H9 (cell line): ENCODE results near the gene RTP3. TPM values are rescaled to one million over a fixed set of nuclear protein-coding genes. Genes with fewer than 3 reads are reported as not detected.

Source experiments
- DNase-seq: peaks from one replicate; pipeline ENCODE4 v3.0.0-alpha.2; 2017
- H2AFZ ChIP-seq: one replicate; pipeline ENCODE4 v1.6.1; 2013; ENCODE audit warnings: mild to moderate bottlenecking, low read length, control low read depth, moderate library complexity
- H2AK5ac ChIP-seq: 2 replicates; pipeline ENCODE4 v1.6.1; 2013; ENCODE audit warnings: low read length, control low read depth, mixed read lengths; ENCODE audit not compliant: insufficient read length
- H2BK120ac ChIP-seq: one replicate; pipeline ENCODE4 v1.6.1; 2013; ENCODE audit warnings: low read depth, mild to moderate bottlenecking, low read length, control low read depth, inconsistent platforms; ENCODE audit not compliant: poor library complexity, severe bottlenecking
- H2BK12ac ChIP-seq: 2 replicates; pipeline ENCODE4 v1.6.1; 2013; ENCODE audit warnings: low read length, control low read depth, mixed read lengths, low read depth; ENCODE audit not compliant: insufficient read length
- H2BK15ac ChIP-seq: 2 replicates; pipeline ENCODE4 v1.6.1; 2013; ENCODE audit warnings: low read depth, low read length, control low read depth
- H2BK20ac ChIP-seq: one replicate; pipeline ENCODE4 v1.6.1; 2013; ENCODE audit warnings: low read depth, mild to moderate bottlenecking, low read length, control low read depth, inconsistent platforms; ENCODE audit not compliant: poor library complexity, severe bottlenecking
- H2BK5ac ChIP-seq: 2 replicates; pipeline ENCODE4 v1.6.1; 2013; ENCODE audit warnings: low read length, control low read depth, mixed read lengths; ENCODE audit not compliant: insufficient read length
- H3K14ac ChIP-seq: 2 replicates; pipeline ENCODE4 v1.6.1; 2013; ENCODE audit warnings: low read length, control low read depth; ENCODE audit not compliant: insufficient read depth
- H3K18ac ChIP-seq: 2 replicates; pipeline ENCODE4 v1.6.1; 2013; ENCODE audit warnings: low read depth, mild to moderate bottlenecking, mixed read lengths, low read length, control low read depth; ENCODE audit not compliant: insufficient read length
- H3K23ac ChIP-seq: 2 replicates; pipeline ENCODE4 v1.6.1; 2013; ENCODE audit warnings: low read length, control low read depth, mixed read lengths, low read depth; ENCODE audit not compliant: insufficient read length
- H3K23me2 ChIP-seq: 2 replicates; pipeline ENCODE4 v1.6.1; 2013; ENCODE audit warnings: low read depth, mild to moderate bottlenecking, mixed read lengths, low read length, control low read depth; ENCODE audit not compliant: insufficient read length, poor library complexity, severe bottlenecking
- H3K27ac ChIP-seq: 2 replicates; pipeline ENCODE4 v1.5.1; 2013; ENCODE audit warnings: low read length, control low read depth, mixed read lengths, low read depth; ENCODE audit not compliant: insufficient read length
- H3K27me3 ChIP-seq: 2 replicates; pipeline ENCODE4 v1.6.1; 2013; ENCODE audit warnings: low read length, control low read depth, inconsistent platforms; ENCODE audit not compliant: insufficient read depth
- H3K4ac ChIP-seq: 2 replicates; pipeline ENCODE4 v1.6.1; 2013; ENCODE audit warnings: low read depth, mild to moderate bottlenecking, control low read depth, inconsistent platforms, low read length, moderate library complexity
- H3K4me1 ChIP-seq: 2 replicates; pipeline ENCODE4 v1.6.1; 2013; ENCODE audit warnings: low read length, control low read depth, inconsistent platforms; ENCODE audit not compliant: insufficient read depth
- H3K4me2 ChIP-seq: 2 replicates; pipeline ENCODE4 v1.6.1; 2013; ENCODE audit warnings: low read length, control low read depth, mixed read lengths; ENCODE audit not compliant: insufficient read length, insufficient read depth
- H3K56ac ChIP-seq: 2 replicates; pipeline ENCODE4 v1.6.1; 2013; ENCODE audit warnings: low read depth, mild to moderate bottlenecking, mixed read lengths, low read length, control low read depth; ENCODE audit not compliant: insufficient read length
- H3K79me1 ChIP-seq: 2 replicates; pipeline ENCODE4 v1.6.1; 2013; ENCODE audit warnings: low read depth, mild to moderate bottlenecking, moderate library complexity, low read length, control low read depth, inconsistent platforms; ENCODE audit not compliant: insufficient read depth, poor library complexity, severe bottlenecking
- H3K79me2 ChIP-seq: 2 replicates; pipeline ENCODE4 v1.6.1; 2013; ENCODE audit warnings: low read length, control low read depth, inconsistent platforms; ENCODE audit not compliant: insufficient read depth
- H3K9ac ChIP-seq: 2 replicates; pipeline ENCODE4 v1.6.1; 2013; ENCODE audit warnings: low read length, control low read depth, mixed read lengths; ENCODE audit not compliant: insufficient read length; ENCODE audit errors: extremely low read depth
- H3K9me3 ChIP-seq: one replicate; pipeline ENCODE4 v1.6.1; 2013; ENCODE audit warnings: low read depth, low read length, inconsistent platforms; ENCODE audit not compliant: control insufficient read depth
- H3T11ph ChIP-seq: one replicate; pipeline ENCODE4 v1.6.1; 2013; ENCODE audit warnings: mild to moderate bottlenecking, low read length, control low read depth, inconsistent platforms
- H4K20me1 ChIP-seq: one replicate; pipeline ENCODE4 v1.6.1; 2013; ENCODE audit not compliant: control insufficient read depth, insufficient read length, insufficient read depth
- H4K5ac ChIP-seq: 2 replicates; pipeline ENCODE4 v1.6.1; 2013; ENCODE audit warnings: low read depth, mild to moderate bottlenecking, mixed read lengths, low read length, control low read depth; ENCODE audit not compliant: insufficient read length
- H4K8ac ChIP-seq: replicated peaks from 2 replicates; pipeline ENCODE4 v1.6.1; 2013; ENCODE audit warnings: low read length, control low read depth, mixed read lengths, low read depth; ENCODE audit not compliant: insufficient read length
- H4K91ac ChIP-seq: 2 replicates; pipeline ENCODE4 v1.6.1; 2013; ENCODE audit warnings: low read depth, mild to moderate bottlenecking, moderate library complexity, mixed read lengths, low read length, control low read depth; ENCODE audit not compliant: insufficient read length
- H3K27ac Mint-ChIP-seq, 3 experiments: 2 replicates in 2 of 3; 3 replicates in 1 of 3; pipeline ENCODE4 v1.8.0; 2020 to 2021; ENCODE audit warnings: mixed read lengths in 3 of 3, mild to moderate bottlenecking in 1 of 3, moderate library complexity in 1 of 3
- H3K27me3 Mint-ChIP-seq: 2 replicates; pipeline ENCODE4 v1.8.0; 2021; ENCODE audit warnings: low read depth, mild to moderate bottlenecking, moderate library complexity, mixed read lengths
- H3K36me3 Mint-ChIP-seq, 3 experiments: 2 replicates in 2 of 3; 3 replicates in 1 of 3; pipeline ENCODE4 v1.8.0; 2020 to 2021; ENCODE audit warnings: low read depth in 3 of 3, mixed read lengths in 3 of 3; ENCODE audit not compliant: insufficient read depth in 1 of 3
- H3K4me1 Mint-ChIP-seq, 2 experiments: 2 replicates each; pipeline ENCODE4 v1.8.0; 2020; ENCODE audit warnings: mixed read lengths in 2 of 2
- H3K4me3 Mint-ChIP-seq, 2 experiments: 2 replicates in 1 of 2; 3 replicates in 1 of 2; pipeline ENCODE4 v1.8.0; 2020 to 2021; ENCODE audit warnings: mild to moderate bottlenecking in 2 of 2, mixed read lengths in 2 of 2, moderate library complexity in 1 of 2
- H3K9me3 Mint-ChIP-seq, 2 experiments: 2 replicates in 1 of 2; 3 replicates in 1 of 2; pipeline ENCODE4 v1.8.0; 2020; ENCODE audit warnings: mild to moderate bottlenecking in 2 of 2, mixed read lengths in 2 of 2, moderate library complexity in 1 of 2
- WGBS: extraction: QIAGEN DNeasy Blood & Tissue Kit; methylation state at CpG from one replicate; pipeline ENCODE4 v1.1.7; 2013; ENCODE audit warnings: missing lambda C conversion rate, low lambda C conversion rate, mixed read lengths; ENCODE audit not compliant: insufficient read length; ENCODE audit errors: extremely low coverage; 5-methylcytosine and 5-hydroxymethylcytosine counted together
- long read RNA-seq: library from polyadenylated mRNA; unstranded; transcript quantifications from one replicate; pipeline ENCODE4 v2.0.0, GENCODE V29; 2020
- total RNA-seq: library from RNA; stranded (reverse); gene quantifications from 2 replicates; pipeline ENCODE4 v1.2.1, GENCODE V29; 2021
- TF ChIP-seq, protein P1 (sequence below): fragments of 200-600 bp; sonication (generic); conservative IDR thresholded peaks from 3 replicates; pipeline ENCODE4 v1.8.0; 2021; ENCODE audit warnings: antibody characterized with exemption, mild to moderate bottlenecking

The RTP3 gene
- not detected in 2 replicates for total RNA-seq
- long read RNA-seq, result 0 reads

DNA sequence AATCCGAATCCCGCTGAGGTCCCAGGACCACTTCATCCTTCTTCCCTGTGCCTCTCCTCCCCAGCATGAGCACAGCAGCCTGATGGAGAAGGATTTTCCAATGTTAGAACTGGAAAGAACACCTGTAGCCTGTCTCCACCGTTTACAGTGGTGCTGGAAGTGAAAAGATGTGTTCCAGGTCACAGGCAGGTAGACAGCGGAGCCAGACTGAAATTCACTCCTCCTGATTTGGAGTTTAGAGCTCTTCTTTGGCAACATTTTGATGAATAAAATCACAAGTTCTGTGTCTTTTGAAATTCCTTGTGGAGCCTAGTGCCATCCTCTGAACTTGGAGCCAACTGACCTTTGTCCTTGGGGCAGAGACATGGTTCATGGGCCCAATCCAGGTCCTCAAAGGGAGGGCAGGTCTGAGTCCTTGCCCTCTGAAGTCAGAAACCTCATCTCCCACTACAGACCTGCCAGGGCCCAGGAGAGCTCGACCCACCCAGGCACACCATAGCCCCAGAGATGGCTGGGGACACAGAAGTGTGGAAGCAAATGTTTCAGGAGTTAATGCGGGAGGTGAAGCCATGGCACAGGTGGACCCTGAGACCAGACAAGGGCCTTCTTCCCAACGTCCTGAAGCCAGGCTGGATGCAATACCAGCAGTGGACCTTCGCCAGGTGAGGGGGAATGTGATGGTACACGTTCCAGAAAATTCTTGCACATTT is at the start of gene RTP3:
TSS of gene RTP3 (plus strand) at position 421 of the 710 bp plus-strand sequence. CDS start at position 508, 87 bp downstream.
- Histone ChIP-seq H4K8ac (no peak within 1 kb of the TSS), H2AFZ (no peak within 1 kb of the TSS)

More for the DNA sequence above, at the start of gene RTP3:
- Histone ChIP-seq H2BK5ac (no peak within 1 kb of the TSS), H3K4me2 (no peak within 1 kb of the TSS), H3K56ac (no peak within 1 kb of the TSS), H3K14ac (peak within 1 kb of the TSS; percentile 60; the same call in 1 of the 2 replicates), H3K23ac (no peak within 1 kb of the TSS), H3K79me2 (no peaks in the 10 kb centered on the region), H3K27ac (no peak within 1 kb of the TSS), H2BK120ac (no peak within 1 kb of the TSS), H2BK20ac (no peak within 1 kb of the TSS), H3K27me3 (no peaks in the 10 kb centered on the region), H3K4ac (no peak within 1 kb of the TSS), H3K9me3 (no peaks in the 10 kb centered on the region), H4K20me1 (no peaks in the 10 kb centered on the region), H3T11ph (no peak within 1 kb of the TSS), H2BK15ac (no peak within 1 kb of the TSS), H2AK5ac (no peak within 1 kb of the TSS), H3K79me1 (no peaks in the 10 kb centered on the region), H2BK12ac (no peak within 1 kb of the TSS), H3K9ac (no peak within 1 kb of the TSS), H3K4me1 (no peaks in the 10 kb centered on the region; the same call in 1 of the 2 replicates), H4K5ac (no peak within 1 kb of the TSS), H3K18ac (peak within 1 kb of the TSS; percentile 41), H3K23me2 (no peaks in the 10 kb centered on the region), H4K91ac (no peak within 1 kb of the TSS)
- peaks cover 16 to 25% of the 10 kb centered on the region in 2 experiments for H3K4me1 Mint-ChIP-seq
- peak within 1 kb of the TSS in 1 of 3 experiments; percentile 39; a peak in 1 of 7 replicates for H3K27ac Mint-ChIP-seq
- TF ChIP-seq, protein P1, sequence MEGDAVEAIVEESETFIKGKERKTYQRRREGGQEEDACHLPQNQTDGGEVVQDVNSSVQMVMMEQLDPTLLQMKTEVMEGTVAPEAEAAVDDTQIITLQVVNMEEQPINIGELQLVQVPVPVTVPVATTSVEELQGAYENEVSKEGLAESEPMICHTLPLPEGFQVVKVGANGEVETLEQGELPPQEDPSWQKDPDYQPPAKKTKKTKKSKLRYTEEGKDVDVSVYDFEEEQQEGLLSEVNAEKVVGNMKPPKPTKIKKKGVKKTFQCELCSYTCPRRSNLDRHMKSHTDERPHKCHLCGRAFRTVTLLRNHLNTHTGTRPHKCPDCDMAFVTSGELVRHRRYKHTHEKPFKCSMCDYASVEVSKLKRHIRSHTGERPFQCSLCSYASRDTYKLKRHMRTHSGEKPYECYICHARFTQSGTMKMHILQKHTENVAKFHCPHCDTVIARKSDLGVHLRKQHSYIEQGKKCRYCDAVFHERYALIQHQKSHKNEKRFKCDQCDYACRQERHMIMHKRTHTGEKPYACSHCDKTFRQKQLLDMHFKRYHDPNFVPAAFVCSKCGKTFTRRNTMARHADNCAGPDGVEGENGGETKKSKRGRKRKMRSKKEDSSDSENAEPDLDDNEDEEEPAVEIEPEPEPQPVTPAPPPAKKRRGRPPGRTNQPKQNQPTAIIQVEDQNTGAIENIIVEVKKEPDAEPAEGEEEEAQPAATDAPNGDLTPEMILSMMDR, result no peak
- no CpG with 5 or more reads among the region's 9 CpGs for WGBS
- H3K4me3 Mint-ChIP-seq, result no peak within 1 kb of the TSS; a peak in 1 of 5 replicates
- peaks cover 14 to 15% of the 10 kb centered on the region in 2 experiments for H3K9me3 Mint-ChIP-seq
- no peak for DNase-seq
- peaks cover 7% of the 10 kb centered on the region; the same call in 1 of the 2 replicates for H3K27me3 Mint-ChIP-seq
- peaks cover 7 to 16% (median 10%) of the 10 kb centered on the region in 3 experiments for H3K36me3 Mint-ChIP-seq
